Activated T-cell treated with anti-CD3 and anti-CD28 coated beads for 24 hours (primary cell): Measurements from ENCODE around the gene PURB.
"Not testable (repeated sequence)": the region's sequence is repeated elsewhere in the genome, so short reads cannot be mapped to it uniquely, and the experiment has no call there.

Experiments
- DNase-seq: peaks from one replicate; pipeline ENCODE4 v3.0.0-alpha.2; 2020; ENCODE audit warnings: low read depth

The PURB gene

GRCh38 chr7:44891791-44892190, 6.5 kb upstream of the PURB start:
- DNase-seq = no peak

- peak; percentile 11 for DNase-seq
Measured at GRCh38 chr7:44891372-44891771, 6.0 kb upstream of the PURB start.

GRCh38 chr7:44889086-44889781, 3.9 kb upstream of the PURB start:
- DNase-seq = no peak

- DNase-seq = no peak
Measured at GRCh38 chr7:44887293-44887692, 2.0 kb upstream of the PURB start.

- peak; percentile 16 for DNase-seq
Measured at GRCh38 chr7:44884621-44885393, 523 bp downstream of the PURB start.

GRCh38 chr7:44883961-44884620, 1.2 kb downstream of the PURB start:
- DNase-seq = no peak

GRCh38 chr7:44882899-44883298, 2.4 kb downstream of the PURB start:
- DNase-seq = no peak

- no peak for DNase-seq
Measured at GRCh38 chr7:44881610-44882009, 3.7 kb downstream of the PURB start.

- no peak for DNase-seq
Measured at GRCh38 chr7:44881066-44881600, 4.2 kb downstream of the PURB start.

GRCh38 chr7:44880317-44881018, 4.9 kb downstream of the PURB start:
- no peak for DNase-seq

GRCh38 chr7:44876393-44876792, 8.9 kb downstream of the PURB start:
- no peak for DNase-seq

- no peak for DNase-seq
Measured at GRCh38 chr7:44875241-44875640, 10.1 kb downstream of the PURB start.

GRCh38 chr7:44872787-44873186, 12.5 kb downstream of the PURB start:
- no peak for DNase-seq

- DNase-seq = not testable (repeated sequence)
Measured at GRCh38 chr7:44871918-44872317, 13.4 kb downstream of the PURB start.

- DNase-seq = not testable (repeated sequence)
Measured at GRCh38 chr7:44870780-44871179, 14.6 kb downstream of the PURB start.

GRCh38 chr7:44870336-44870735, 15.0 kb downstream of the PURB start:
- DNase-seq = not testable (repeated sequence)

- DNase-seq = no peak
Measured at GRCh38 chr7:44867073-44867995, 18.0 kb downstream of the PURB start.

- not testable (repeated sequence) for DNase-seq
Measured at GRCh38 chr7:44861949-44862348, 23.4 kb downstream of the PURB start.

GRCh38 chr7:44858161-44858560, 27.2 kb downstream of the PURB start:
- DNase-seq = no peak

- DNase-seq = no peak
Measured at GRCh38 chr7:44854644-44855364, 30.5 kb downstream of the PURB start.
